GM18511 (cell line): ENCODE data around the gene TRIM52.
"Not testable (repeated sequence)": the region's sequence is repeated elsewhere in the genome, so short reads cannot be mapped to it uniquely, and the experiment has no call there.

Experiments used
- ATAC-seq: cut with Tn5 transposase; IDR thresholded peaks from one replicate; pipeline ENCODE4 v1.9.1; 2021; ENCODE audit warnings: mild to moderate bottlenecking, moderate library complexity; ENCODE audit not compliant: unreplicated experiment

Gene TRIM52

GRCh38 chr5:181260720-181261319 lies at the start of gene TRIM52:
Gene TRIM52, minus strand, starts transcription at chr5:181261143. Its CDS starts 330 bp downstream, at chr5:181260813.
- peak; percentile 84 for ATAC-seq

- not testable (repeated sequence) for ATAC-seq
Measured at GRCh38 chr5:181287331-181287730, 26.4 kb upstream of the TRIM52 start.

- not testable (repeated sequence) for ATAC-seq
Measured at GRCh38 chr5:181285962-181286705, 25.2 kb upstream of the TRIM52 start.

GRCh38 chr5:181283841-181284755 lies 23.2 kb upstream of the TRIM52 start:
- not testable (repeated sequence) for ATAC-seq

GRCh38 chr5:181283347-181283746 lies 22.4 kb upstream of the TRIM52 start:
- ATAC-seq, result no peak

GRCh38 chr5:181282874-181283273 lies 21.9 kb upstream of the TRIM52 start:
- ATAC-seq, result no peak

GRCh38 chr5:181282415-181282814 lies 21.5 kb upstream of the TRIM52 start:
- ATAC-seq, result not testable (repeated sequence)

GRCh38 chr5:181281984-181282316 lies 21.0 kb upstream of the TRIM52 start:
- ATAC-seq, result no peak

GRCh38 chr5:181281077-181281983 lies 20.4 kb upstream of the TRIM52 start:
- no peak for ATAC-seq

- no peak for ATAC-seq
Measured at GRCh38 chr5:181280251-181280762, 19.4 kb upstream of the TRIM52 start.

GRCh38 chr5:181273433-181273744 lies 12.4 kb upstream of the TRIM52 start:
- not testable (repeated sequence) for ATAC-seq

GRCh38 chr5:181271081-181271480 lies 10.1 kb upstream of the TRIM52 start:
- ATAC-seq, result no peak

- not testable (repeated sequence) for ATAC-seq
Measured at GRCh38 chr5:181267907-181268306, 7.0 kb upstream of the TRIM52 start.

GRCh38 chr5:181267291-181267904 lies 6.5 kb upstream of the TRIM52 start:
- not testable (repeated sequence) for ATAC-seq

GRCh38 chr5:181265092-181265671 lies 4.2 kb upstream of the TRIM52 start:
- no peak for ATAC-seq

GRCh38 chr5:181263633-181264032 lies 2.7 kb upstream of the TRIM52 start:
- ATAC-seq, result no peak

- peak; percentile 59 for ATAC-seq
Measured at GRCh38 chr5:181261320-181262049, 542 bp upstream of the TRIM52 start.

GRCh38 chr5:181259974-181260719 lies 796 bp downstream of the TRIM52 start:
- no peak for ATAC-seq
